Superior temporal gyrus (tissue), 1 donor: ENCODE results near the gene DIAPH3.

Experiments
- DNase-seq: peaks from one replicate; pipeline ENCODE4 v3.0.0-alpha.2; 2016; ENCODE audit errors: extremely low spot score

Gene DIAPH3

GRCh38 chr13:59721926-59722910, 441.5 kb downstream of the DIAPH3 start:
- no peak for DNase-seq

GRCh38 chr13:59715611-59716010, 448.1 kb downstream of the DIAPH3 start:
- no peak for DNase-seq

GRCh38 chr13:59710996-59711701, 452.6 kb downstream of the DIAPH3 start:
- no peak for DNase-seq

- DNase-seq = no peak
Observed at GRCh38 chr13:59710416-59710815, 453.3 kb downstream of the DIAPH3 start.

- DNase-seq = no peak
Observed at GRCh38 chr13:59706101-59706976, 457.4 kb downstream of the DIAPH3 start.

GRCh38 chr13:59702269-59702668, 461.5 kb downstream of the DIAPH3 start:
- no peak for DNase-seq

- no peak for DNase-seq
Observed at GRCh38 chr13:59701261-59701660, 462.5 kb downstream of the DIAPH3 start.

- no peak for DNase-seq
Observed at GRCh38 chr13:59700281-59700680, 463.4 kb downstream of the DIAPH3 start.

- DNase-seq = no peak
Observed at GRCh38 chr13:59696271-59696670, 467.5 kb downstream of the DIAPH3 start.

- DNase-seq = no peak
Observed at GRCh38 chr13:59691501-59692066, 472.1 kb downstream of the DIAPH3 start.

- no peak for DNase-seq
Observed at GRCh38 chr13:59690857-59691500, 472.7 kb downstream of the DIAPH3 start.

GRCh38 chr13:59689057-59689456, 474.7 kb downstream of the DIAPH3 start:
- DNase-seq = no peak

- no peak for DNase-seq
Observed at GRCh38 chr13:59686798-59687394, 476.8 kb downstream of the DIAPH3 start.

GRCh38 chr13:59684105-59684504, 479.6 kb downstream of the DIAPH3 start:
- DNase-seq = no peak

GRCh38 chr13:59681636-59682311, 482.0 kb downstream of the DIAPH3 start:
- no peak for DNase-seq

GRCh38 chr13:59680429-59681024, 483.2 kb downstream of the DIAPH3 start:
- DNase-seq = no peak

GRCh38 chr13:59679254-59679653, 484.5 kb downstream of the DIAPH3 start:
- no peak for DNase-seq

- DNase-seq = peak; percentile 72
Observed at GRCh38 chr13:59677966-59678814, 485.5 kb downstream of the DIAPH3 start.

- no peak for DNase-seq
Observed at GRCh38 chr13:59677430-59677829, 486.3 kb downstream of the DIAPH3 start.
